ENCODE results near the gene APC. TPM values are rescaled to one million over a fixed set of nuclear protein-coding genes. Genes with fewer than 3 reads are reported as not detected.

The APC gene
- total RNA-seq: 10 to 100 TPM; 33.6 to 36.2 TPM
- 10 to 100 TPM in 1 of 2 donors, 1 to 10 TPM in 1; 4.8 to 15.2 TPM for polyA plus RNA-seq

DNA sequence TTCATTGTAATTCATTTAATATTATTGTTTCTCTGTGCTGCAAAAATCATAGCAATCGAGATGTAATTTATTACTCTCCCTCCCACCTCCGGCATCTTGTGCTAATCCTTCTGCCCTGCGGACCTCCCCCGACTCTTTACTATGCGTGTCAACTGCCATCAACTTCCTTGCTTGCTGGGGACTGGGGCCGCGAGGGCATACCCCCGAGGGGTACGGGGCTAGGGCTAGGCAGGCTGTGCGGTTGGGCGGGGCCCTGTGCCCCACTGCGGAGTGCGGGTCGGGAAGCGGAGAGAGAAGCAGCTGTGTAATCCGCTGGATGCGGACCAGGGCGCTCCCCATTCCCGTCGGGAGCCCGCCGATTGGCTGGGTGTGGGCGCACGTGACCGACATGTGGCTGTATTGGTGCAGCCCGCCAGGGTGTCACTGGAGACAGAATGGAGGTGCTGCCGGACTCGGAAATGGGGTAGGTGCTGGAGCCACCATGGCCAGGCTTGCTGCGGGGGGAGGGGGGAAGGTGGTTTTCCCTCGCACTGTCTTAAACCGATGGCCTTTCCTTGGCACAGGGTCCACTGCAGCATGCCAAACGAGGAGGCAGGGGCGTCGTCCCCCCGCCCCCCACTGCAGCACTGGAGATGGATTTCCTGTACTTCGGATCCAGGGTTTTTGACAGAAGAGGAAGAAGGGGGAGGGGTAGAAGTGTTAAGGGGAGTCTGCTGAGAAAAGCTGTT is at the start of gene APC:
Gene APC (plus strand): TSS at position 423 of the 728 bp plus-strand sequence. CDS start 17,006 bp downstream, outside the sequence.
- no peaks in the 10 kb centered on the region for H3K9me3 ChIP-seq (ENCODE audit: control insufficient read depth in 4 of 4, low read length in 3 of 4)
- H3K9ac ChIP-seq (ENCODE audit: low read depth in 1 of 2, low read length in 2 of 2): no peak within 1 kb of the TSS
- H3K27ac ChIP-seq (ENCODE audit: low read depth in 1 of 2, low read length in 2 of 2): peak within 1 kb of the TSS; percentile 2 to 59
- TF ChIP-seq, protein P1, sequence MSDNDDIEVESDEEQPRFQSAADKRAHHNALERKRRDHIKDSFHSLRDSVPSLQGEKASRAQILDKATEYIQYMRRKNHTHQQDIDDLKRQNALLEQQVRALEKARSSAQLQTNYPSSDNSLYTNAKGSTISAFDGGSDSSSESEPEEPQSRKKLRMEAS (IDR thresholded peaks at IDR 0.05): no peak
- TF ChIP-seq, protein P2, sequence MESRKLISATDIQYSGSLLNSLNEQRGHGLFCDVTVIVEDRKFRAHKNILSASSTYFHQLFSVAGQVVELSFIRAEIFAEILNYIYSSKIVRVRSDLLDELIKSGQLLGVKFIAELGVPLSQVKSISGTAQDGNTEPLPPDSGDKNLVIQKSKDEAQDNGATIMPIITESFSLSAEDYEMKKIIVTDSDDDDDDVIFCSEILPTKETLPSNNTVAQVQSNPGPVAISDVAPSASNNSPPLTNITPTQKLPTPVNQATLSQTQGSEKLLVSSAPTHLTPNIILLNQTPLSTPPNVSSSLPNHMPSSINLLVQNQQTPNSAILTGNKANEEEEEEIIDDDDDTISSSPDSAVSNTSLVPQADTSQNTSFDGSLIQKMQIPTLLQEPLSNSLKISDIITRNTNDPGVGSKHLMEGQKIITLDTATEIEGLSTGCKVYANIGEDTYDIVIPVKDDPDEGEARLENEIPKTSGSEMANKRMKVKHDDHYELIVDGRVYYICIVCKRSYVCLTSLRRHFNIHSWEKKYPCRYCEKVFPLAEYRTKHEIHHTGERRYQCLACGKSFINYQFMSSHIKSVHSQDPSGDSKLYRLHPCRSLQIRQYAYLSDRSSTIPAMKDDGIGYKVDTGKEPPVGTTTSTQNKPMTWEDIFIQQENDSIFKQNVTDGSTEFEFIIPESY (IDR thresholded peaks at IDR 0.05): no peak
- TF ChIP-seq, protein P3, sequence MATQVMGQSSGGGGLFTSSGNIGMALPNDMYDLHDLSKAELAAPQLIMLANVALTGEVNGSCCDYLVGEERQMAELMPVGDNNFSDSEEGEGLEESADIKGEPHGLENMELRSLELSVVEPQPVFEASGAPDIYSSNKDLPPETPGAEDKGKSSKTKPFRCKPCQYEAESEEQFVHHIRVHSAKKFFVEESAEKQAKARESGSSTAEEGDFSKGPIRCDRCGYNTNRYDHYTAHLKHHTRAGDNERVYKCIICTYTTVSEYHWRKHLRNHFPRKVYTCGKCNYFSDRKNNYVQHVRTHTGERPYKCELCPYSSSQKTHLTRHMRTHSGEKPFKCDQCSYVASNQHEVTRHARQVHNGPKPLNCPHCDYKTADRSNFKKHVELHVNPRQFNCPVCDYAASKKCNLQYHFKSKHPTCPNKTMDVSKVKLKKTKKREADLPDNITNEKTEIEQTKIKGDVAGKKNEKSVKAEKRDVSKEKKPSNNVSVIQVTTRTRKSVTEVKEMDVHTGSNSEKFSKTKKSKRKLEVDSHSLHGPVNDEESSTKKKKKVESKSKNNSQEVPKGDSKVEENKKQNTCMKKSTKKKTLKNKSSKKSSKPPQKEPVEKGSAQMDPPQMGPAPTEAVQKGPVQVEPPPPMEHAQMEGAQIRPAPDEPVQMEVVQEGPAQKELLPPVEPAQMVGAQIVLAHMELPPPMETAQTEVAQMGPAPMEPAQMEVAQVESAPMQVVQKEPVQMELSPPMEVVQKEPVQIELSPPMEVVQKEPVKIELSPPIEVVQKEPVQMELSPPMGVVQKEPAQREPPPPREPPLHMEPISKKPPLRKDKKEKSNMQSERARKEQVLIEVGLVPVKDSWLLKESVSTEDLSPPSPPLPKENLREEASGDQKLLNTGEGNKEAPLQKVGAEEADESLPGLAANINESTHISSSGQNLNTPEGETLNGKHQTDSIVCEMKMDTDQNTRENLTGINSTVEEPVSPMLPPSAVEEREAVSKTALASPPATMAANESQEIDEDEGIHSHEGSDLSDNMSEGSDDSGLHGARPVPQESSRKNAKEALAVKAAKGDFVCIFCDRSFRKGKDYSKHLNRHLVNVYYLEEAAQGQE (IDR thresholded peaks at IDR 0.05): no peak
- TF ChIP-seq SP1 (IDR thresholded peaks at IDR 0.05) (peak; percentile 26), YY1 (IDR thresholded peaks at IDR 0.05) (peak; percentile 61), HNF4G (IDR thresholded peaks at IDR 0.05) (no peak), GABPA (IDR thresholded peaks at IDR 0.05 in 1 of 2, conservative IDR thresholded peaks at IDR 0.05 in 1 of 2) (no peak), RAD21 (IDR thresholded peaks at IDR 0.05) (peak in 1 of 2 donors; percentile 24), JUND (IDR thresholded peaks at IDR 0.05) (no peak)
- TF ChIP-seq, protein P4, sequence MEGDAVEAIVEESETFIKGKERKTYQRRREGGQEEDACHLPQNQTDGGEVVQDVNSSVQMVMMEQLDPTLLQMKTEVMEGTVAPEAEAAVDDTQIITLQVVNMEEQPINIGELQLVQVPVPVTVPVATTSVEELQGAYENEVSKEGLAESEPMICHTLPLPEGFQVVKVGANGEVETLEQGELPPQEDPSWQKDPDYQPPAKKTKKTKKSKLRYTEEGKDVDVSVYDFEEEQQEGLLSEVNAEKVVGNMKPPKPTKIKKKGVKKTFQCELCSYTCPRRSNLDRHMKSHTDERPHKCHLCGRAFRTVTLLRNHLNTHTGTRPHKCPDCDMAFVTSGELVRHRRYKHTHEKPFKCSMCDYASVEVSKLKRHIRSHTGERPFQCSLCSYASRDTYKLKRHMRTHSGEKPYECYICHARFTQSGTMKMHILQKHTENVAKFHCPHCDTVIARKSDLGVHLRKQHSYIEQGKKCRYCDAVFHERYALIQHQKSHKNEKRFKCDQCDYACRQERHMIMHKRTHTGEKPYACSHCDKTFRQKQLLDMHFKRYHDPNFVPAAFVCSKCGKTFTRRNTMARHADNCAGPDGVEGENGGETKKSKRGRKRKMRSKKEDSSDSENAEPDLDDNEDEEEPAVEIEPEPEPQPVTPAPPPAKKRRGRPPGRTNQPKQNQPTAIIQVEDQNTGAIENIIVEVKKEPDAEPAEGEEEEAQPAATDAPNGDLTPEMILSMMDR (IDR thresholded peaks at IDR 0.05; ENCODE audit: low read depth, low read length, missing input control): peak; percentile 4
- H3K4me1 ChIP-seq (ENCODE audit: control insufficient read depth in 4 of 4, insufficient read depth in 4 of 4, low read length in 3 of 4): peaks cover 0 to 13% (median 0%) of the 10 kb centered on the region in 4 donors
- H3K4me3 ChIP-seq (ENCODE audit: low read depth in 1 of 3, low read length in 3 of 3): peak within 1 kb of the TSS; percentile 48 to 57 (median 54)
- no peaks in the 10 kb centered on the region for H3K27me3 ChIP-seq (ENCODE audit: control insufficient read depth in 4 of 4, insufficient read depth in 4 of 4, low read length in 3 of 4)
- peak; percentile 90 for DNase-seq (ENCODE audit: low spot score)
- no peaks in the 10 kb centered on the region for H3K36me3 ChIP-seq (ENCODE audit: control insufficient read depth in 4 of 4, insufficient read depth in 3 of 4, low read depth in 1 of 4, low read length in 3 of 4)
- WGBS: 27% methylated on average over 36 of the region's 36 CpGs

DNA sequence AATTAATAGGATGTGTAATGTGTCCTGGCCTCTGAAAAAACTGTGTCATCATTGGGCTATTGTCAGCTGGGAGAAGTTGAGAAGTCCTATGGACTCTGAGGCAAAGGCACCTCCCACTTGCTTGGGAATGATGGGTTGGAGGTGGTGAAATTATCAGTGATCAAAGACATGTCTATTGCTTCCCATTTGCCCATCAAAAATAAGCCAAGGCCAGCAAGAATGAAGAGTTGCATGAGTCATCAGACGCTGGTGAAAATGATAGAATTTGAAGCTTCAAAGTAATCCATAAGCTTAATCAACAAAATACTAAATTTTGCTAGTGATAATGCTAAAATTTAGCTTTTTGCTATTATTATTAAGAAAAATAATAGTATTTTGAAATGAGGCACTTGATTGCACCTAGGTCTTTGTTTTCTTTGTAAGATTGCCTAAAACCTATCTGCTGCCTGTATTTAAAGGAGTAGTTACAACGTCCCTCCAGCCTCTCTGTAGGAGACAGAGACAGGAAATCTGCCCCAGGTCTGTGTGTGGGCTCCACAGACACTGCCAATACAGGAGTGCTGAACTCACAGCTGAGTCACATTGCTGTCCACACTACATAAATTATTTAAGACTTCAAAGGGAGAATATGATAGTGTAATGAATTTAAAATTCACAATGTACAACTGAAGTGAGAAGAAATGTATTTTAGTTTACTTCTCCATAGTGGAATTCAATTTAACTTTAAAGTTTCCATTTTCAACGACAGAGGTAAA is 48.4 kb upstream of the APC start:
- Histone ChIP-seq H3K36me3 (ENCODE audit: control insufficient read depth in 4 of 4, insufficient read depth in 3 of 4, low read depth in 1 of 4, low read length in 3 of 4) (no peaks in the 10 kb centered on the region), H3K4me3 (ENCODE audit: low read depth in 1 of 3, low read length in 3 of 3) (no peak overlapping the region), H3K4me1 (ENCODE audit: control insufficient read depth in 4 of 4, insufficient read depth in 4 of 4, low read length in 3 of 4) (no peaks in the 10 kb centered on the region), H3K9me3 (ENCODE audit: control insufficient read depth in 4 of 4, low read length in 3 of 4) (no peaks in the 10 kb centered on the region), H3K9ac (ENCODE audit: low read depth in 1 of 2, low read length in 2 of 2) (no peak overlapping the region), H3K27ac (ENCODE audit: low read depth in 1 of 2, low read length in 2 of 2) (no peak overlapping the region), H3K27me3 (ENCODE audit: control insufficient read depth in 4 of 4, insufficient read depth in 4 of 4, low read length in 3 of 4) (no peaks in the 10 kb centered on the region)
- 67% methylated on average over 3 of the region's 3 CpGs for WGBS
- DNase-seq (ENCODE audit: low spot score): no peak
- no peak for TF ChIP-seq GABPA (IDR thresholded peaks at IDR 0.05 in 1 of 2, conservative IDR thresholded peaks at IDR 0.05 in 1 of 2)
- TF ChIP-seq RAD21 (IDR thresholded peaks at IDR 0.05): no peak
- TF ChIP-seq HNF4A (conservative IDR thresholded peaks at IDR 0.05): no peak
- no peak for TF ChIP-seq TAF1 (conservative IDR thresholded peaks at IDR 0.05)
- no peak for TF ChIP-seq SP1 (IDR thresholded peaks at IDR 0.05)
- TF ChIP-seq RXRA (IDR thresholded peaks at IDR 0.05): no peak
- TF ChIP-seq EGR1 (IDR thresholded peaks at IDR 0.05; ENCODE audit: low read depth in 2 of 2): no peak
- no peak for TF ChIP-seq FOXA2 (IDR thresholded peaks at IDR 0.05)
- TF ChIP-seq, protein P1 (IDR thresholded peaks at IDR 0.05): no peak
- TF ChIP-seq, protein P4 (IDR thresholded peaks at IDR 0.05; ENCODE audit: low read depth, low read length, missing input control): no peak
- TF ChIP-seq YY1 (IDR thresholded peaks at IDR 0.05): no peak
- TF ChIP-seq JUND (IDR thresholded peaks at IDR 0.05): no peak
- TF ChIP-seq, protein P5, sequence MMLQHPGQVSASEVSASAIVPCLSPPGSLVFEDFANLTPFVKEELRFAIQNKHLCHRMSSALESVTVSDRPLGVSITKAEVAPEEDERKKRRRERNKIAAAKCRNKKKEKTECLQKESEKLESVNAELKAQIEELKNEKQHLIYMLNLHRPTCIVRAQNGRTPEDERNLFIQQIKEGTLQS (IDR thresholded peaks at IDR 0.05): no peak

Data from liver (tissue), 9 donors.